Fibroblast of villous mesenchyme (primary cell): Measurements from ENCODE around the gene ACADM. TPM values are rescaled to one million over a fixed set of nuclear protein-coding genes. Genes with fewer than 3 reads are reported as not detected.
"Not testable (repeated sequence)": the region's sequence is repeated elsewhere in the genome, so short reads cannot be mapped to it uniquely, and the experiment has no call there.

Experiments
- DNase-seq: peaks from one replicate; pipeline ENCODE4 v3.0.0-alpha.2; 2010; ENCODE audit warnings: low read depth
- H3K4me3 ChIP-seq: 2 replicates; pipeline ENCODE4 v1.5.1; 2011; ENCODE audit warnings: low read depth, mild to moderate bottlenecking, low read length
- total RNA-seq: library from RNA; depleted of rRNA; stranded (reverse); fragments of >200 nt; gene quantifications from 2 replicates; pipeline ENCODE4 v1.2.3, GENCODE V29; 2012
- TF ChIP-seq, protein P1 (sequence below): IDR thresholded peaks from 2 replicates; pipeline ENCODE4 v1.5.1; 2012; ENCODE audit warnings: low read depth, mild to moderate bottlenecking, low read length; ENCODE audit not compliant: insufficient read depth

ACADM gene
- 27.1 and 31.5 TPM in 2 replicates for total RNA-seq

DNA sequence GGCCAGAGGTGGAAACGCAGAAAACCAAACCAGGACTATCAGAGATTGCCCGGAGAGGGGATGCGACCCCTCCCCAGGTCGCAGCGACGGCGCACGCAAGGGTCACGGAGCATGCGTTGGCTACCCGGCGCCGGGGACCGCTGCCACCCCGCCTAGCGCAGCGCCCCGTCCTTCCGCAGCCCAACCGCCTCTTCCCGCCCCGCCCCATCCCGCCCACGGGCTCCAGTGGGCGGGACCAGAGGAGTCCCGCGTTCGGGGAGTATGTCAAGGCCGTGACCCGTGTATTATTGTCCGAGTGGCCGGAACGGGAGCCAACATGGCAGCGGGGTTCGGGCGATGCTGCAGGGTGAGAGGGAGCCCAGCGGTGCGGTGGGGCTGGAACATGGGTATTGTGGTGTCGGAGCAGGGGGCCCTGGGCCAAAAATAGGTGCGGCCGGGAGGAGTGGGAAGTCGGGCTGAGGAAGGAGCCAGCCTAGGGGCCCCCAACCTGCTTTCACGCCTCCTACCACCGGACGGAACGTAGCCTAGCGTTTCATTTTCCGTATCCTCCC is at the start of gene ACADM:
Gene ACADM, plus strand, starts transcription at position 238 of the 551 bp plus-strand sequence. Its CDS starts 79 bp downstream, at position 317.
- H3K4me3 ChIP-seq, result peak within 1 kb of the TSS; percentile 93
- peak; percentile 79 for DNase-seq
- TF ChIP-seq, protein P1, sequence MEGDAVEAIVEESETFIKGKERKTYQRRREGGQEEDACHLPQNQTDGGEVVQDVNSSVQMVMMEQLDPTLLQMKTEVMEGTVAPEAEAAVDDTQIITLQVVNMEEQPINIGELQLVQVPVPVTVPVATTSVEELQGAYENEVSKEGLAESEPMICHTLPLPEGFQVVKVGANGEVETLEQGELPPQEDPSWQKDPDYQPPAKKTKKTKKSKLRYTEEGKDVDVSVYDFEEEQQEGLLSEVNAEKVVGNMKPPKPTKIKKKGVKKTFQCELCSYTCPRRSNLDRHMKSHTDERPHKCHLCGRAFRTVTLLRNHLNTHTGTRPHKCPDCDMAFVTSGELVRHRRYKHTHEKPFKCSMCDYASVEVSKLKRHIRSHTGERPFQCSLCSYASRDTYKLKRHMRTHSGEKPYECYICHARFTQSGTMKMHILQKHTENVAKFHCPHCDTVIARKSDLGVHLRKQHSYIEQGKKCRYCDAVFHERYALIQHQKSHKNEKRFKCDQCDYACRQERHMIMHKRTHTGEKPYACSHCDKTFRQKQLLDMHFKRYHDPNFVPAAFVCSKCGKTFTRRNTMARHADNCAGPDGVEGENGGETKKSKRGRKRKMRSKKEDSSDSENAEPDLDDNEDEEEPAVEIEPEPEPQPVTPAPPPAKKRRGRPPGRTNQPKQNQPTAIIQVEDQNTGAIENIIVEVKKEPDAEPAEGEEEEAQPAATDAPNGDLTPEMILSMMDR, result no peak

DNA sequence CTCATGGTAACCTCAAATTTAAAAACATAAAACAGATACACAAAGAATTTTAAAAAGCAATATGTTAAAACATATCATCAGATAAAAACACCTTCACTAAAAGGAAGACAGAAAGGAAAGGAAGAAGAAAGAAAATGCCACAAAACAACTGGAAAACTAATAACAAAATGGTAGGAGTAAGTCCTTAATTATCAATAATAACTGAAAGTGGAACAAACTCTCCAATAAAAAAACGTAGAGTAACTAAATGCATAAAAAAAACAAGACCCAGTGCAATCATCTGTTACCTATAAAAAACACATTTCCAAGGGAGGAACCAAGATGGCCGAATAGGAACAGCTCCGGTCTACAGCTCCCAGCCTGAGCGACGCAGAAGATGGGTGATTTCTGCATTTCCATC is 47.1 kb upstream of the ACADM start:
- DNase-seq, result no peak
- TF ChIP-seq, protein P1, result no peak

DNA sequence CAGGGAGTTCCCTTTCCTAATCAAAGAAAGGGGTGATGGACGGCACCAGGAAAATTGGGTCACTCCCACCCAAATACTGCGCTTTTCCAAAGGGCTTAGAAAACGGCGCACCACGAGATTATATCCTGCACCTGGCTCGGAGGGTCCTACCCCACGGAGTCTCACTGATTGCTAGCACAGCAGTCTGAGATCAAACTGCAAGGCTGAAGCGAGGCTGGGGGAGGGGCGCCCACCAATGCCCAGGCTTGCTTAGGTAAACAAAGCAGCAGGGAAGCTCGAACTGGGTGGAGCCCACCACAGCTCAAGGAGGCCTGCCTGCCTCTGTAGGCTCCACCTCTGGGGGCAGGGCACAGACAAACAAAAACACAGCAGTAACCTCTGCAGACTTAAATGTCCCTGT is 46.5 kb upstream of the ACADM start:
- not testable (repeated sequence) for DNase-seq, H3K4me3 ChIP-seq

More for the DNA sequence above, 47.1 kb upstream of the ACADM start:
- peak overlapping the region; percentile 12 for H3K4me3 ChIP-seq

DNA sequence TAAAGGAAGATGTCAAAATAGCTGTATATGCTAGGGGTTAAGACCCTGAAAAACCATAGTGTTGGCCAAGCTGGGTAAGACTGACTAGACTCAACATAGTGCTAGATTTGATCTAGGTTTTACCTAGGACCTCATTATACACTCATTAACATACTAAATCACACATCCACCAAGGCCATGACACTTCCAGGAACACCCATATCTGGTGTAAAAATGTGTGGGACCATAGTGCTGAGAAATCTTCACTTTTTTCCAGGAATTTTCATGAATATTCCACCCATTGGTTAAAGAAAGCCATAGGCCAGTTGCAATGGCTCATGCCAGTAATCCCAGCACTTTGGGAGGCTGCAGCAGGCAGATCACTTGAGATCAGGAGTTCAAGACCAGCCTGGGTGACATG is 34.0 kb upstream of the ACADM start:
- TF ChIP-seq, protein P1, result no peak
- no peak overlapping the region for H3K4me3 ChIP-seq
- no peak for DNase-seq

DNA sequence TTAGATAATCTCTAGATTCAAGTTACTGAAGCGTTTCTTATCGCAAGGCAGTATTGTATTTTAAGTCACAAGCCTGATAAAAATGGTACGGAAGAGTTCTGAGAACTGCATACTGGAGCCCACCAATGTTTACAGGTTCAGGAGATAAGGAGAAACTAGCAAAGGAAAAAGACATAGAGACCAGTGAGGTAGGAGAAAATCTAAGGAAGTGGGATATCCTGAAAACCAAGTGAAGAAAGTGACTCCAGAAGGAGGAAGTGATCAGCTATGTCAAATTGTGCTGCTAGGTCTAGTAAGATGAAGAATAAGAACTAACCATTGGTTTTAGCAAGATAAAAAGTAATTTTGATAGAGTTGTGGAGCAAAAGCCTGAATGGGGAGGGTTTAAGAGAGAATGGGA is 31.0 kb upstream of the ACADM start:
- DNase-seq, result no peak
- no peak overlapping the region for H3K4me3 ChIP-seq
- TF ChIP-seq, protein P1, result no peak

DNA sequence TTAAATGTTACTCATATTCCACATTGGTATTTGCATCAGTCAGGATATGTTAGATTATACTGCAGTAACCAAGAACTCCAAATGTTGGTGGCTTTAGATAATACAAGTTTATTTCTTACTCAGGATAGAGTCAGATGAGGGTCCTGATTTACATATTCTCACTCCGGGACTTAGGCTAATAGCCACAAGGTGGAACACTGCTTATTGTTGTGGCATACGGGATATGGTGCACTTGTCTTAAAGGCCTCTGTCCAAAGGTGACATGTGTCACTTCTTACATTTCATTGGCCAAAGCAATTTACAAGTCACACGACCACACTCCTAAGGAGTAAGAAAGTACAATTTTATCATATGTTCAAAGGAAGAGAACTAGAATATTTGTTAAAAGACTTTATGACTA is 28.5 kb upstream of the ACADM start:
- TF ChIP-seq, protein P1, result no peak
- DNase-seq, result no peak
- H3K4me3 ChIP-seq, result no peak overlapping the region

DNA sequence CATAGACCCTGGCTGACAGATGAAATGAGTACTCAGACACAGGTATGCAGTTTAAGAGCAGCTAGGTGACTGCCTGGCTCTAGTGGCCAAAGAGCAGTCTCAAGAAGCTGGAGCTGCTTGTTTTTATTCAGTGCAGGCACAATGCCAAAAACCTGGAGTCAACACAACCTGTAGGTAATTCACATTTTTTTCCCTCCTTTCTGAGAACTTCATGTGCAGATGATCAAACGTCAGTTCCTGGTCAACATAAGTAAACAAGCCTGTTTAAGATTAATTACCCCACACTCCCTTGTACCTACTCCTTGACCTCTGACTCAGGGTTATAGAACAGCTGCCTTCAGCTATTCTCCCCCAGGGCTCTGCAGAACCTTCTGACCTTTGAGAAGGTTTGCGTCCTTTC is 17.3 kb upstream of the ACADM start:
- no peak overlapping the region for H3K4me3 ChIP-seq
- peak; percentile 24 for DNase-seq
- TF ChIP-seq, protein P1, result no peak
